ENCODE results near the gene MED8. TPM values are rescaled to one million over a fixed set of nuclear protein-coding genes. Genes with fewer than 3 reads are reported as not detected.

The MED8 gene
- total and polyA plus RNA-seq, 2 of the 8 experiments (the other 6 are each of a cell fraction or from before 2014, with no cell fraction given) = 7.0 to 20.6 TPM

GRCh38 chr1:43350976-43351375, 38.6 kb downstream of the MED8 start:
- no peak overlapping the region for H2AK5ac ChIP-seq (ENCODE audit: low read depth, low read length)
- H2BK5ac ChIP-seq (ENCODE audit: low read depth, low read length) = no peak overlapping the region
- H4K5ac ChIP-seq (ENCODE audit: insufficient read length, low read depth, low read length) = no peak overlapping the region
- H3K23me2 ChIP-seq (ENCODE audit: low read depth, low read length) = peaks cover 7% of the 10 kb centered on the region
- H4K91ac ChIP-seq (replicated peaks; ENCODE audit: insufficient read length, low read length) = no peak overlapping the region
- no peak overlapping the region for H3K56ac ChIP-seq (replicated peaks; ENCODE audit: insufficient read length, low read depth, low read length)
- H3K27me3 ChIP-seq (replicated peaks in 1 of 4; ENCODE audit: control insufficient read depth in 3 of 4, extremely low read depth in 1 of 4, insufficient read depth in 3 of 4, low read length in 3 of 4) = peaks cover 0 to 5% (median 0%) of the 10 kb centered on the region in 4 experiments; a peak in 2 of 7 replicates
- H4K8ac ChIP-seq (ENCODE audit: extremely low read depth, insufficient read depth, low read length) = no peak overlapping the region
- H3K14ac ChIP-seq (ENCODE audit: insufficient read length) = no peak overlapping the region
- H3K4me1 ChIP-seq (replicated peaks in 1 of 4; ENCODE audit: control insufficient read depth in 3 of 4, insufficient read depth in 4 of 4, low read length in 3 of 4) = peaks cover 4 to 15% (median 9%) of the 10 kb centered on the region in 4 experiments; a peak in 6 of 7 replicates
- no peak overlapping the region for H3K27ac ChIP-seq (ENCODE audit: low read depth, low read length)
- no peaks in the 10 kb centered on the region for H3K36me3 ChIP-seq (ENCODE audit: control insufficient read depth in 2 of 4, insufficient read depth in 4 of 4, low read length in 3 of 4)
- FAIRE-seq (no peak), DNase-seq (ENCODE audit: low read depth in 1 of 2, low spot score in 2 of 2) (no peak)
- H3K4me2 ChIP-seq (ENCODE audit: insufficient read depth in 1 of 2, low read depth in 2 of 2, low read length in 2 of 2) = no peak overlapping the region
- H3K9me3 ChIP-seq (ENCODE audit: insufficient read depth in 2 of 2, low read depth in 1 of 2, low read length in 1 of 2) = no peaks in the 10 kb centered on the region
- no peaks in the 10 kb centered on the region for H3K79me2 ChIP-seq (ENCODE audit: control insufficient read depth in 1 of 2, insufficient read depth in 2 of 2, low read length in 2 of 2)
- H2BK20ac ChIP-seq (ENCODE audit: low read length) = no peak overlapping the region
- no peaks in the 10 kb centered on the region for H3K79me1 ChIP-seq (ENCODE audit: low read depth, low read length)
- no peaks in the 10 kb centered on the region for H4K20me1 ChIP-seq (replicated peaks in 1 of 2; ENCODE audit: control insufficient read depth in 1 of 2, insufficient read depth in 2 of 2, low read length in 2 of 2)
- no peak overlapping the region for H3K4ac ChIP-seq (replicated peaks; ENCODE audit: insufficient read length, low read depth, low read length)
- ChIA-PET POLR2A (ENCODE audit: partially characterized antibody) (interaction anchor here (0.6 to 4.0 kb wide), 7 partner anchors 7 to 75 kb away, joined by 3 to 37 read pairs (median 4); partner anchors contain the start of genes C1orf210, CDC20, MED8 and SZT2), CTCF (ENCODE audit: partially characterized antibody) (interaction anchor here (1.0 to 1.2 kb wide), 2 partner anchors 10 to 21 kb away, joined by 3 read pairs; no protein-coding TSS in a partner anchor)
- H3K23ac ChIP-seq (ENCODE audit: insufficient read length) = no peak overlapping the region
- H2AFZ ChIP-seq (ENCODE audit: low read length) = no peak overlapping the region
- H3K9ac ChIP-seq (replicated peaks in 1 of 4; ENCODE audit: extremely low read depth in 1 of 4, low read depth in 3 of 4, low read length in 3 of 4) = no peak overlapping the region
- H3K4me3 ChIP-seq (ENCODE audit: extremely low read depth in 1 of 4, insufficient read depth in 2 of 4, low read depth in 3 of 4, low read length in 4 of 4) = no peak overlapping the region
- H3K18ac ChIP-seq (ENCODE audit: extremely low read depth, low read length) = no peak overlapping the region
- no peak overlapping the region for H2BK15ac ChIP-seq (ENCODE audit: low read length)
- WGBS, 2 experiments (ENCODE audit: extremely low coverage in 1 of 2, insufficient coverage in 1 of 2, insufficient read length in 1 of 2, insufficient replicate concordance in 2 of 2, low coverage in 1 of 2, low lambda C conversion rate in 2 of 2, missing lambda C conversion rate in 1 of 2) = 70% methylated on average over 1 of the region's 1 CpG; no CpG with 5 or more reads in 1 of the 2 experiments
- H2BK12ac ChIP-seq (ENCODE audit: low read depth, low read length) = no peak overlapping the region
- H2BK120ac ChIP-seq (replicated peaks; ENCODE audit: low read depth, low read length) = no peak overlapping the region
- TF ChIP-seq NRF1 (IDR thresholded peaks at IDR 0.05; ENCODE audit: low read depth, low read length) = no peak

All from H1 (cell line).